HepG2 (cell line): ENCODE data around the gene MAVS. TPM values are rescaled to one million over a fixed set of nuclear protein-coding genes. Genes with fewer than 3 reads are reported as not detected.

Experiments
- CC2D1A ChIP-seq: sonication (generic); formaldehyde crosslinking; IDR thresholded peaks from 2 replicates; pipeline ENCODE4 v1.8.1; 2023; ENCODE audit warnings: mild to moderate bottlenecking, missing genetic modification reagents
- MIER3 ChIP-seq: IDR thresholded peaks from 2 replicates; pipeline ENCODE4 v1.6.1; 2016; ENCODE audit warnings: missing compliant biosample characterization, borderline replicate concordance
- NFAT5 ChIP-seq: sonication (generic); formaldehyde crosslinking; IDR thresholded peaks from 2 replicates; pipeline ENCODE4 v1.4.0; 2020; ENCODE audit warnings: missing genetic modification reagents
- NFKBIZ ChIP-seq: IDR thresholded peaks from 2 replicates; pipeline ENCODE4 v1.6.1; 2018; ENCODE audit warnings: missing genetic modification reagents, missing compliant biosample characterization
- NR0B2 ChIP-seq: sonication (generic); formaldehyde crosslinking; IDR thresholded peaks from 2 replicates; pipeline ENCODE4 v1.4.0; 2020; ENCODE audit warnings: mild to moderate bottlenecking, missing genetic modification reagents
- RBM22 ChIP-seq: fragments of 200-400 bp; formaldehyde crosslinking; optimal IDR thresholded peaks from 2 replicates; pipeline ENCODE3; 2017; ENCODE audit warnings: mild to moderate bottlenecking, low read length, moderate library complexity
- TFDP2 ChIP-seq: sonication (generic); formaldehyde crosslinking; IDR thresholded peaks from 2 replicates; pipeline ENCODE4 v1.4.0; 2020; ENCODE audit warnings: missing genetic modification reagents
- ZBTB33 ChIP-seq: sonication (generic); formaldehyde crosslinking; IDR thresholded peaks from 2 replicates; pipeline ENCODE4 v1.4.0; 2020; ENCODE audit warnings: missing genetic modification reagents
- ZNF530 ChIP-seq: sonication (generic); formaldehyde crosslinking; IDR thresholded peaks from 2 replicates; pipeline ENCODE4 v1.5.0; 2020; ENCODE audit warnings: low read depth, mild to moderate bottlenecking, missing genetic modification reagents
- ZNF549 ChIP-seq: sonication (generic); formaldehyde crosslinking; IDR thresholded peaks from 2 replicates; pipeline ENCODE4 v1.5.0; 2020; ENCODE audit warnings: missing genetic modification reagents
- ZNF777 ChIP-seq: sonication (generic); formaldehyde crosslinking; IDR thresholded peaks from 2 replicates; pipeline ENCODE4 v1.4.0; 2020; ENCODE audit warnings: missing genetic modification reagents
- polyA plus RNA-seq, 8 experiments: library from polyadenylated mRNA; depleted of rRNA in 3 of 8; stranded (reverse) in 7 of 8; unstranded in 1 of 8; fragments of >200 nt; fragmentation: Illumina TruSeq in 4 of 8; extraction: Trizol in 4 of 8; gene quantifications; 2 replicates each; pipeline versions ENCODE4 v1.2.1 to v1.2.3, GENCODE V29; 2011 to 2016; ENCODE audit warnings: low read depth in 4 of 8, missing spikeins in 1 of 8, mixed read lengths in 1 of 8; ENCODE audit not compliant: insufficient read depth in 1 of 8
- total RNA-seq, 5 experiments: library from RNA; depleted of rRNA; stranded (reverse); fragments of >200 nt; fragmentation: Illumina TruSeq; extraction: Trizol; gene quantifications; 2 replicates each; pipeline ENCODE4 v1.2.3, GENCODE V29; 2016; ENCODE audit warnings: low read depth in 1 of 5
- TF ChIP-seq, protein P1 (sequence below): sonication (generic); formaldehyde crosslinking; conservative IDR thresholded peaks from 2 replicates; pipeline ENCODE4 v1.4.0; 2020; ENCODE audit warnings: missing genetic modification reagents

Gene MAVS
- total and polyA plus RNA-seq, 2 of the 13 experiments (the other 11 are each of a cell fraction or from before 2014, with no cell fraction given), result 27.3 to 36.6 TPM

GRCh38 chr20:3811467-3812258, 35.0 kb upstream of the MAVS start (continued):
- TF ChIP-seq ZBTB33 (CRISPR knock-in tag) (peak; percentile 82), MIER3 (CRISPR knock-in tag) (peak; percentile 96), CC2D1A (CRISPR knock-in tag) (peak; percentile 10; the same call in 1 of the 2 replicates), NFKBIZ (CRISPR knock-in tag) (peak; percentile 98), NR0B2 (CRISPR knock-in tag) (peak; percentile 92), RBM22 (no peak), NFAT5 (CRISPR knock-in tag) (peak; percentile 96), ZNF530 (no peak), ZNF549 (no peak), ZNF777 (CRISPR knock-in tag) (peak; percentile 50; the same call in 1 of the 2 replicates), TFDP2 (CRISPR knock-in tag) (peak; percentile 92)
- TF ChIP-seq, protein P1, sequence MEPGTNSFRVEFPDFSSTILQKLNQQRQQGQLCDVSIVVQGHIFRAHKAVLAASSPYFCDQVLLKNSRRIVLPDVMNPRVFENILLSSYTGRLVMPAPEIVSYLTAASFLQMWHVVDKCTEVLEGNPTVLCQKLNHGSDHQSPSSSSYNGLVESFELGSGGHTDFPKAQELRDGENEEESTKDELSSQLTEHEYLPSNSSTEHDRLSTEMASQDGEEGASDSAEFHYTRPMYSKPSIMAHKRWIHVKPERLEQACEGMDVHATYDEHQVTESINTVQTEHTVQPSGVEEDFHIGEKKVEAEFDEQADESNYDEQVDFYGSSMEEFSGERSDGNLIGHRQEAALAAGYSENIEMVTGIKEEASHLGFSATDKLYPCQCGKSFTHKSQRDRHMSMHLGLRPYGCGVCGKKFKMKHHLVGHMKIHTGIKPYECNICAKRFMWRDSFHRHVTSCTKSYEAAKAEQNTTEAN (CRISPR knock-in tag), result peak; percentile 93
